Heart left ventricle (tissue), 13 donors: ENCODE results near the gene FZD8.

Experiments used
- POLR2A ChIP-seq, 2 donors: fragments of 450-650 bp; IDR thresholded peaks; one replicate each; pipeline ENCODE4 v1.6.1; 2017; ENCODE audit warnings: antibody characterized with exemption in 2 of 2, mild to moderate bottlenecking in 2 of 2, moderate library complexity in 2 of 2
- TF ChIP-seq, protein P1 (sequence below), 12 donors: fragments of 200-600 bp; sonication (generic) in 4 of 12; IDR thresholded peaks; one replicate each; pipeline versions ENCODE4 v1.5.0 to v1.8.0; 2018 to 2022; ENCODE audit warnings: antibody characterized with exemption in 12 of 12, mild to moderate bottlenecking in 5 of 12
- donor health status: ischemic (EF 13 %, LVEDD 7.1; RV severe dilation, severe dysfunction).
- donor health status: DM: no; HTN: yes; CAD: no.
- donor health status: DM: no; HTN: no; CAD: no.
- donor health status: ischemic (EF 25% LVEDD 6.9; RV normal size, moderate dysfunction).
- donor health status: ischemic (EF 25% LVEDD 5.7; RV mildly dilated, moderate dysfunction).
- donor health status: ischemic (EF 35%, LVEDD 5.7; RV mildly dilated, moderate dysfunction).
- donor health status: nonischemic (EF 11% LVEDD 7.7; RV severe dilation, severe dysfunction).
- donor health status: DM: yes; HTN: yes; CAD: no.
- donor health status: PGD.
- donor health status: ischemic (EF 29% LVEDD 5.4; RV normal size, mild dysfunction).
- donor health status: nonischemic (EF 23%, LVEDD 6.1; RV moderate dilation, normal function).

DNA sequence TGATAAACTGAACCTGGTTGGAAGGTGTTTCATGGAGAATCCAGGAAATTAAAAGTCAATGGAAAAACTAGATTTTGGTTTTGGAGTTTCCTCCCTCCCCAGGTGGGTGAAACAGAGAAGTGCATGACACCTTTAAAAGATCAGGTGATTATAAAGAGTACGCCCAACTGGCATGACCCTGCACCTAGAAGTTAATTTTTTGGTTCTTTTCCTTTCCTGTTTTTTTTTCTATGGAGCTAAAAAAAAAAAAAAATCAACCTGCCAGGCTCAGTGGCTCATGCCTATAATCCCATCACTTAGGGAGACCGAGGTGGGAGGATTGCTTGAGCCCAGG lies 29.0 kb downstream of the FZD8 start:
- TF ChIP-seq POLR2A (IDR thresholded peaks at IDR 0.05): no peak
- TF ChIP-seq, protein P1, sequence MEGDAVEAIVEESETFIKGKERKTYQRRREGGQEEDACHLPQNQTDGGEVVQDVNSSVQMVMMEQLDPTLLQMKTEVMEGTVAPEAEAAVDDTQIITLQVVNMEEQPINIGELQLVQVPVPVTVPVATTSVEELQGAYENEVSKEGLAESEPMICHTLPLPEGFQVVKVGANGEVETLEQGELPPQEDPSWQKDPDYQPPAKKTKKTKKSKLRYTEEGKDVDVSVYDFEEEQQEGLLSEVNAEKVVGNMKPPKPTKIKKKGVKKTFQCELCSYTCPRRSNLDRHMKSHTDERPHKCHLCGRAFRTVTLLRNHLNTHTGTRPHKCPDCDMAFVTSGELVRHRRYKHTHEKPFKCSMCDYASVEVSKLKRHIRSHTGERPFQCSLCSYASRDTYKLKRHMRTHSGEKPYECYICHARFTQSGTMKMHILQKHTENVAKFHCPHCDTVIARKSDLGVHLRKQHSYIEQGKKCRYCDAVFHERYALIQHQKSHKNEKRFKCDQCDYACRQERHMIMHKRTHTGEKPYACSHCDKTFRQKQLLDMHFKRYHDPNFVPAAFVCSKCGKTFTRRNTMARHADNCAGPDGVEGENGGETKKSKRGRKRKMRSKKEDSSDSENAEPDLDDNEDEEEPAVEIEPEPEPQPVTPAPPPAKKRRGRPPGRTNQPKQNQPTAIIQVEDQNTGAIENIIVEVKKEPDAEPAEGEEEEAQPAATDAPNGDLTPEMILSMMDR (IDR thresholded peaks at IDR 0.05): no peak
